Stimulated activated CD4-positive, alpha-beta T cell treated with anti-CD3 and anti-CD28 coated beads, TNF-alpha, amount 100 ng/mL, for 24 hours (primary cell): ENCODE measurements around the gene BBS1.
"Not testable (repeated sequence)": the region's sequence is repeated elsewhere in the genome, so short reads cannot be mapped to it uniquely, and the experiment has no call there.

Experiments
- DNase-seq, 3 experiments: peaks; one replicate each; pipeline ENCODE4 v3.0.0-alpha.2; 2020; ENCODE audit warnings: low read depth in 3 of 3

Gene BBS1

DNA sequence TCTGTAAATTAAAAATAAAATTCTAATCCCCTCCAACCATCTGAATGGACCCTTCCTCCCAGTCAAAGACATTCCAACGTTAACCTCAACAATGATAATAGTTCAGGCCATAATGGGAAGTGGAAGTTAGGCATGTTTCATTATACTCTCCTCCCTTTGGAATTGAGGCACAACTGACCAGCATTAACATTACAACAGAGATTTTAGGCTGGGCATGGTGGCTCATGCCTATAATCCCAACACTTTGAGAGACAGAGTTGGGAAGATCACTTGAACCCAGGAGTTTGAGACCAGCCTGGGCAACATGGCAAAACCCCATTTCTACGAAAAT lies 60.4 kb downstream of the BBS1 start:
- no peak for DNase-seq

GRCh38 chr11:66579017-66579606 lies 68.7 kb downstream of the BBS1 start:
- DNase-seq: peak; percentile 73 to 85 (median 74)

- DNase-seq: no peak
Observed at GRCh38 chr11:66580803-66581202, 70.4 kb downstream of the BBS1 start.

- DNase-seq: no peak
Observed at GRCh38 chr11:66581261-66581660, 70.8 kb downstream of the BBS1 start.

DNA sequence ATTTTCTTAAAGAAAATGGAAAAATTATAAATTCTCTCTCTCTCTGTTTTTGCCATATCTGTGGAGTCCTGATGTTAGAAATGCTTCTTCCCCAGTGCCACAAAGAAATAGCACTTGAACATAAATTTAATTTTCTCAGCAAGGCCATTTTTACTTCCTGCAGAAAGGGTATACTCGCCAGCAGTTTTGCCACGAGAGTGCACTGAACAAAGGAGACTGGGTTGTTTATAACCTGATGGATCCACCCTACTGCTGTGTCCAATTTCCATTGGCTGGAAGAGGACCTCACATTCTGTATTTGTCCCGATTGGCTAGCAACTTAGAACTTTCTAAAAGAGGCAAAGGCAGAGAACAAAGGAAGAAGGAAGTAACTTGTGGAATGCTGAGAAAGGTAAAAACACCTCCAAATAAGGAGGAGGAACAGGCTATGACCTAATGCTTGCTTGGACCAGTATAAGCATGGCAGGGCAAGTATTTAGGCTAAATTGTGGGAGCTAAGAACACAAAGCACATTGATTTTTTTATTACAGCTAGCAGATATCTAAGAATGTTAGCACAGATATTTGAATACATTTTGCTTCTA lies 72.2 kb downstream of the BBS1 start:
- DNase-seq: not testable (repeated sequence)
